Tibial artery (tissue), 4 donors: Measurements from ENCODE around the gene KLHDC1.
"Not testable (repeated sequence)": the region's sequence is repeated elsewhere in the genome, so short reads cannot be mapped to it uniquely, and the experiment has no call there.

Experiments used
- DNase-seq, 2 donors: peaks; one replicate each; pipeline ENCODE4 v3.0.0-alpha.2; 2019
- H3K27ac ChIP-seq, 2 donors: fragments of 200-600 bp; sonication (generic) in 1 of 2; 1 replicate in 1 of 2; 2 replicates in 1 of 2; pipeline ENCODE4 v1.5.1; 2018 to 2019; ENCODE audit warnings: mild to moderate bottlenecking in 1 of 2
- H3K27me3 ChIP-seq, 2 donors: fragments of 200-600 bp; sonication (generic) in 1 of 2; one replicate each; pipeline versions ENCODE4 v1.5.1 to v1.6.0; 2016 to 2019
- H3K36me3 ChIP-seq, 3 donors: fragments of 200-600 bp; sonication (generic) in 2 of 3; one replicate each; pipeline ENCODE4 v1.5.1; 2016 to 2019; ENCODE audit warnings: mild to moderate bottlenecking in 2 of 3
- H3K4me1 ChIP-seq, 4 donors: fragments of 200-600 bp; sonication (generic) in 2 of 4; 1 replicate in 3 of 4; 2 replicates in 1 of 4; pipeline ENCODE4 v1.5.1; 2016 to 2019
- H3K4me3 ChIP-seq, 2 donors: fragments of 200-600 bp; sonication (generic) in 1 of 2; 1 replicate in 1 of 2; 2 replicates in 1 of 2; pipeline ENCODE4 v1.5.1; 2018 to 2019; ENCODE audit warnings: mild to moderate bottlenecking in 2 of 2
- H3K9me3 ChIP-seq, 3 donors: fragments of 200-600 bp; sonication (generic) in 1 of 3; one replicate each; pipeline ENCODE4 v1.5.1; 2016 to 2019
- CTCF ChIP-seq, 2 experiments: fragments of 200-600 bp in 1 of 2; fragments of 450-650 bp in 1 of 2; IDR thresholded peaks; one replicate each; pipeline ENCODE4 v1.5.1; 2017 to 2019; ENCODE audit warnings: antibody characterized with exemption in 2 of 2, mild to moderate bottlenecking in 1 of 2, moderate library complexity in 1 of 2
- intact Hi-C: fragments of 100-400 bp; cut with DNase I; formaldehyde crosslinking; loops from one replicate; pipeline ENCODE4 v1.15.0; 2023; ENCODE audit warnings: low total_unique reads

Gene KLHDC1

GRCh38 chr14:49703965-49704364 lies 11.0 kb downstream of the KLHDC1 start:
- Histone ChIP-seq H3K9me3 (no peaks in the 10 kb centered on the region), H3K4me3 (no peak overlapping the region), H3K27ac (no peak overlapping the region), H3K4me1 (no peaks in the 10 kb centered on the region), H3K27me3 (no peaks in the 10 kb centered on the region), H3K36me3 (peaks cover 11 to 12% (median 11%) of the 10 kb centered on the region in 3 donors)
- intact Hi-C loops = no loop called here
- TF ChIP-seq CTCF (IDR thresholded peaks at IDR 0.05) = no peak
- no peak for DNase-seq

- H3K4me3 ChIP-seq, H3K27ac ChIP-seq, DNase-seq, H3K27me3 ChIP-seq, H3K4me1 ChIP-seq, intact Hi-C loops, H3K9me3 ChIP-seq: not testable (repeated sequence)
- H3K36me3 ChIP-seq = peaks cover 11 to 12% (median 11%) of the 10 kb centered on the region in 3 donors
Measured at GRCh38 chr14:49704471-49704870, 11.6 kb downstream of the KLHDC1 start.

- intact Hi-C loops, DNase-seq, H3K4me1 ChIP-seq, H3K4me3 ChIP-seq, H3K9me3 ChIP-seq, H3K27ac ChIP-seq, H3K27me3 ChIP-seq: not testable (repeated sequence)
- H3K36me3 ChIP-seq = peaks cover 14 to 38% (median 18%) of the 10 kb centered on the region in 3 donors
Measured at GRCh38 chr14:49710993-49711392, 18.1 kb downstream of the KLHDC1 start.

DNA sequence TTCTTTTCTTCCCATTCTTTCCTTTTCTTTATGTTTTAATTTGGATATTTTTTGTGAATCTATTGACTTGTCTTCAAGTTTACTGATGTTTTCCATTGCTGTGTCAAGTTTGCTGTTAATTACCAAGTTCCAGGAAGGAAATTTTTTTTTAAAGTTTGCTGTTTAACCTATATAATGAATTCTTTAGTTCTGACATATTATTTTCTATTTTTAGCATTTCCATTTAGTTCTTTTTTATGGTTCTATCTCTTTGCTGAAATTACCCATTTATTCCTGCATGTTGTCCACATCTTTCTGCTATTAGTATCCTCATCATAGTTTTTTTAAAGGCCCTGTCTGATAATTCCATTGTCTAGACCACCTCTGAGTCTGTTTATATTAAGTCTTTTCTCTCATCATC lies 27.8 kb downstream of the KLHDC1 start:
- Histone ChIP-seq H3K27ac (no peak overlapping the region), H3K4me3 (no peak overlapping the region), H3K9me3 (no peaks in the 10 kb centered on the region), H3K4me1 (no peaks in the 10 kb centered on the region), H3K27me3 (no peaks in the 10 kb centered on the region), H3K36me3 (peaks cover 16 to 58% (median 44%) of the 10 kb centered on the region in 3 donors)
- intact Hi-C loops = no loop called here
- no peak for DNase-seq
- no peak for TF ChIP-seq CTCF (IDR thresholded peaks at IDR 0.05)

DNA sequence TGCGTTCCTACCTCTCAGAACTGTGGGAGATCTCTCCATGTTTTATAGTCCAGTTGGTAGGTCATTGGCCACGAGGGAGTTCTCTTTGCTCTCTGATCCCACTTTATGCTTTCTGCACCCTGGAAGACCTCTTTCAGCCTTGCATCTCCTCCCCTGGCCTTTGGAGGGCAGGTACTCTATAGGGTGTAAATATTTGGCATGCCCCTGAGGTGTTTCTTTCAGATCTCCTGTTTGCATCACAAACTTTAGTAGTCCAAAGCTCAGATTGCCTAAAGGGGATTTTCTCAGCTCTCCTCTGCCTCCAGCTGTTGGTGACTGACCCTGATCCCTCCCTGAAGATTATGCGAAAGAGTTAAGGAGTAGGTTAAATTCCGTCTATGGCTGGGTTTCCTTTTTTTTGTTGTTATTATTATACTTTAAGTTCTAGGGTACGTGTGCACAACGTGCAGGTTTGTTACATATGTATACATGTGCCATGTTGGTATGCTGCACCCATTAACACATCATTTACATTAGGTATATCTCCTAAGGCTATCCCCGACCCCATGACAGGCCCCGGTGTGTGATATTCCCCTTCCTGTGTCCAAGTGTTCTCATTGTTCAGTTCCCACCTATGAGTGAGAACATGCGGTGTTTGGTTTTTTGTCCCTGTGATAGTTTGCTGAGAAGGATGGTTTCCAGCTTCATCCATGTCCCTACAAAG lies 29.0 kb downstream of the KLHDC1 start:
- H3K27me3 ChIP-seq, H3K4me1 ChIP-seq, H3K9me3 ChIP-seq, intact Hi-C loops, DNase-seq, H3K27ac ChIP-seq, H3K4me3 ChIP-seq: not testable (repeated sequence)
- H3K36me3 ChIP-seq = peaks cover 27 to 61% (median 48%) of the 10 kb centered on the region in 3 donors

DNA sequence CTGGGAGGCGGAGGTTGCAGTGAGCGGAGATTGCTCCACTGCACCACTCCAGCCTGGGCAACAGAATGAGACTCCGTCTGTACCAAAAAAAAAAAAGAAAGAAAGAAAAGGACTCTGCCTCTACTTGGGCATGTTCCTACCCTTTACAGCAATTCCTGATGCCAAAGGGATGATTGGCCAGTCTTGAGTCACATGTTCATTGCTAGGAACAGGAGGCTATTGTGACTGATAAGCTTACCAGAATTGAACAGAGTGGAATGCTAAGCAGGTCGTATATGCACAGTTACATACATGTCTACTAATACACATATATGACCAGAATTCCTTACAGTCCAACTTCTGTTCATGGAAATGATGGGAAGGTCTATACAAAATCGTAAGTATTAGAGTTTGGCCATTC lies 34.3 kb downstream of the KLHDC1 start:
- Histone ChIP-seq H3K27me3 (no peaks in the 10 kb centered on the region), H3K36me3 (peaks cover 43 to 66% (median 63%) of the 10 kb centered on the region in 3 donors), H3K4me1 (no peaks in the 10 kb centered on the region), H3K27ac (no peak overlapping the region), H3K4me3 (no peak overlapping the region), H3K9me3 (no peaks in the 10 kb centered on the region)
- TF ChIP-seq CTCF (IDR thresholded peaks at IDR 0.05) = no peak
- intact Hi-C loops = no loop called here
- no peak for DNase-seq

- Histone ChIP-seq H3K27ac (no peak overlapping the region), H3K36me3 (peaks cover 15 to 55% (median 25%) of the 10 kb centered on the region in 3 donors)
- TF ChIP-seq CTCF (IDR thresholded peaks at IDR 0.05) = no peak
Measured at GRCh38 chr14:49732896-49733295, 40.0 kb downstream of the KLHDC1 start.

More at GRCh38 chr14:49732896-49733295, 40.0 kb downstream of the KLHDC1 start:
- intact Hi-C loops = no loop called here
- Histone ChIP-seq H3K27me3 (no peaks in the 10 kb centered on the region), H3K9me3 (no peaks in the 10 kb centered on the region), H3K4me1 (no peaks in the 10 kb centered on the region), H3K4me3 (no peak overlapping the region)
- DNase-seq = no peak
